ENCODE measurements around the gene CLASP1.
"Not testable (repeated sequence)": the region's sequence is repeated elsewhere in the genome, so short reads cannot be mapped to it uniquely, and the experiment has no call there.

Gene CLASP1

DNA sequence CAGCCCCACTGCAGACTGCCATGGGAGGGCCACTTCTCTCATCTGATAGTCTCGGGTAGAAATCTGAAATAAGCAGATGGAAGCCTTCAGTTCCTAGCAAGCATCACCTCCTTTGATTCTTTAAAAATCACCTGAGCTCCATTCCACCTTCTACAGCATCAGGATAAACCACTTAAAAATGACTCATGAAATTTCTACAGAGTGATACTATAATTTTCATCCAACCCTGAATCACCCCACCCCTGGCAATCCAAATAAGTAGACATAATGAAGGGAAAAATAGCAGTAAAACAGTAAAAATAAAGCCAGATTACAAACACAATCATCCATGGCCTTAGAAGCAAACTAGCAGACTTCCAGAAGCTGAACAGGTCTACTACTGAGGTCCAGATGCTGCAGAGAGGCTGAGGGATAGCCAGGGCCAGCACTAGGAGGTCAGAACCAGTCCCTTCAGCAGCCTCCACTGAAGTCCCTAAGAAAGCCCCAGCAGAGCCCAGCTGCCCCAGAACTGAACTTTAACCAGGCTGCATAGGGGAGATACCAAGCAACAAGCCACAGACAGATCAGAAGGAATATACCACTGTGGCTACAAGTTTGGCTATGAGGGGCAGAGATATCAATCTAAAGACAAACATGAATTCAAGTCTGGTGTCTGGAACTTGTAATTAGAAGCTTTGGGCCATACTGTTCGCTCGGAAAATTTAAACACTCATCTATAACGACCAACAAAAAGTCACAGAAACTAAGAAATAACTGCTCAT, 173.3 kb downstream of the CLASP1 start:
- no peak for DNase-seq (ENCODE audit: low spot score)

DNA sequence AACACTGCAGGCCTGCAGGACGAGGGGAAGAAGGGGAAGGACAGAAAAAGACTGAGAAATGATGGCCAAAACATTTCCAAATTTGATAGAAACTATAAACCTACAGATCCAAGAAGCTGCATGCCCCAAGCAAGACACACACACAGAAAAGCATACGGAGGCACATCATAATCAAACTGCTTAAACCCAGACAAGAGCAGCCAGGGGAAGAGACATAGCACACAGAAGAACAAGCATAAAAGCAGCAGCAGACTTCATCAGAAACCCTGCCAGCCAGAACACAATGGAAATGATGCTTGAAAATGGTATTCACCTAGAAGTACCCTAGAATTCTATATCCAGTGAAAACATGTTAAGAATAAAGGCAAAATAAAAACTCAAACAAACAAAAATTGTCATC, 175.8 kb downstream of the CLASP1 start:
- DNase-seq (ENCODE audit: low spot score) = no peak

DNA sequence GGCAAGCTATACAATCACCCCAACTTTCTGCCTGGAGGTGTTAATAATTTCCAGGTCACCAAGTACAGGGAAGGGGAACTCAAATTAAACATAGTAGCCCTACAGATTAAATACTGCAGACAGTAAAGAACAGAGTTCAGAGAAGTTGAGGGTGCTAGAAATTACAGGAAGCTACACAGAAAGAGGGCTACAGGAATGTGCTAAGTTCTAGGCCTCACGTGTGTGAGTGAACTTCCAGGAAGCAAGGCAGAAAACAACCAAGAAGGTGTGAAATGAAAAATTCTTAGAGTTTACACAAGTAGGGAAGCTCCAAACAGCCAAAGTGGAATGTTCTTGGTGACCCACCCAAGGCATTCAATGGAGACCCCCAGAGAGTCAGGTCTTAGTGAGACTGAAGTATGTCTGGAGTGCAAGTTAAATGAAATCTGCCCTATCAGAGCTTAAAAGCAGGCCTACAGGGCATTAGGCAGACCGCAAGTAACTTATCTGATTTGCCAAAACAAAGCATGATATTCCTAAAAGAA, 176.7 kb downstream of the CLASP1 start:
- DNase-seq (ENCODE audit: low spot score) = no peak

DNA sequence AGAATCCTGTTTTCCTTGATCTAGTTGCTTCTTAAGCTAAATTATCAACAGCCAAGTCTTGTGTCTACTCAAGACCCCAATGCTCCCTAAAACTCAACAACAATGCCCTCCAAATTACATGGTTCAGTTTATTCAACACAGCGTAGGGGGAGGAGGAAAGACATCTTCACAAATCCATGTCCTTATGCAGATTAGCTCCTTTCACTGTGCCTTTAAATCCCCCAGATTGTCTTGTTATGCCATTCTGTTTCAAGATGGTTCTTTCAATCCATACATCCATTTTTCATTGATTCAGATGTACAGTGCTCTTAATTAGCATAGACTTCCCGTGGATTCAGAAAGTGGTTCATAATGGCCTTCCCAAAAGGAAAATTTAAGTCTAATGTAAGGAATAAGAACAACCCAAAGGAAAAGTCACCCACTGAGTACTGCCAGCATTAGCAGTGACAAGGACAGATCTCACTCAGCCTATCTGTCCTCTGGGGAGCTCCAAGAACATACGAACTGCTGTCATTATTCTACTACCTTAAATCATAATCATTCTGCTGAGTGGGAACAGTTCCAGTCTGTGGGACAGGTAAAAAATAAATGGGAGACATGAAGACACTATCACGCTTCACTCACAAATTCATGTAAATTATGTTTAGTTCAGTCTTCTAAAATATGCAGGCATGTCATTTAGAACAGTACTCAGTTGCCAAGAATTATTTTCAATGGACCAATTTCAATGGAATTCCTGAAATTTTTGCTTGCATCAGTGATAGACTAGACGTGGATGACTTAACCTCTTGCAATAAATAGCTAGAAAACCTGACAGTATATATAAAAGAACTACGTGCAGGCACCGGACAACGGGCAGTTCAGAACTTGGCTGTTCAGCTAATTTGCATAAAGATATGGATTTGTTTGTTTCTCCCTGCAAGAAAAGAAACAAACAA, 177.5 kb downstream of the CLASP1 start:
- DNase-seq (ENCODE audit: low spot score) = no peak

DNA sequence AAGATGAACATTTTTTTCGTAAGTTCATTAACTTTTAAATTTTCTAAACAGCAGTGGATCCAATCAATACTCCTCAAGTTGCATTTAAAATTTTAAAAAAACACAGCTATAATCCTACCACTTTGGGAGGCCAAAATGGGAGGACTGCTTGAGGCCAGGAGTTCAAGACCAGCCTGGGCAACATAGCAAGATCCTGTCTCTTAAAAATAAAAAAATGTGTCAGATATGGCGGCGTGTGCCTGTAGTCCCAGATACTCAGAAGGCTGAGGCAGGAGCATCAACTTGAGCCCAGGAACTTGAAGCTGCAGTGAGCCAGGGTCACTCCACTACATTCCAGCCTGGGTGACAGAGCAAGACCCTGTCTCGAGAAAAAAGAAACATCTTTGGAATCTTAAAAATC, 178.3 kb downstream of the CLASP1 start:
- no peak for DNase-seq (ENCODE audit: low spot score)

DNA sequence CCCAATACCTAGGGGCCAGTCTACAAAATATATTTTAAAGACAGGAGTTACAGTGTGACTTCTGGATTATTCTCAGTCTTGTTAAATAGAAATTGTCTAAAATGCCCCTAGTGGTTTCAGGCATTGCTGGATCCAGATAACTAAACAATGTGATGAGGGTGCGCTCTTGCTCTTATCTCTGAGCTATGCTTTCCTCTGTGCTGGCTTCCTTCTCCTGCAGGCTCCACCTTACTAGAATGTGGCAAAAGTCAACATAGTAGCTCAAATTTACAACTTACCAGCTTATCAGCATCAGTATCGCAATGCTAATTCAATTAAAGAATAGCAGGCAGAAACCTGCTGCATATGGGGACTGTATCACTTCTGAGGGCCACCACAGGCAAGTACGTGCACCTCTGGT, 179.9 kb downstream of the CLASP1 start:
- no peak for DNase-seq (ENCODE audit: low spot score)

DNA sequence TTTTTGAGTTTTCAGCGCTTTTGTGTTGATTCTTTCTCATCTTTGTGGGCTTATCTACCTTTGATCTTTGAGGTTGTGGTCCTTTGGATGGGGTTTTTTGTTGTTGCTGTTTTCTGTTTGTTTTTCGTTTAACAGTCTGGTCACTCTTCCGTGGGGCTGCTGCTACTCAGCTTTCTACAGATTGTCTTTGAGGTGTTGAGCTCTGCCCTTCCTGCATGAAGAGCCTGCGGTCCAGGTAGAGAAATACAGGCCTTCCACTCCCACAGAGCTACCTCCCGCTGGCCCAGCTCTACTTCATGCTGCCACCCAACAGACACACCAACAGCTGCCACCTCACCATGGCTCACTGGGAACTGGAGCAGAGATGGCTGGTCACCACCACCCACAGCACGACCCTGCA, 180.3 kb downstream of the CLASP1 start:
- no peak for DNase-seq (ENCODE audit: low spot score)

DNA sequence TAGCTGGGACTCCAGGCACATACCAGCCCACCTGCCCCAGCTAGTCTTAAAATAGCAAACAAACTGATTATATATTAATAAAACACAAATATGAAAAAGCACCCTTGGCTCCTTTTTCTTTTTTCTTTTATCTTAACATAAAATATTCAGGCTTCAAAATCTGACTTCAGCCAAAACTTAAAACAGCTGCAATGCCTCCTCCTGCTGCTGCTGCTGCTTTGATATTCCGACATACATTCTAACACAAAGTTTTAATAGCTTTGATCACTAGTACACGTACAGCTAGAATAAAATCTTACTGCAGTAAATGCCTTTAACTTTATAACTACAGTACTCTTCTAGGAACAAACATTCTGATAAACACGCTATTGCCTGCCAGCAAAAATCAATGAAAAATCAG, 190.0 kb downstream of the CLASP1 start:
- DNase-seq (ENCODE audit: low spot score) = no peak

DNA sequence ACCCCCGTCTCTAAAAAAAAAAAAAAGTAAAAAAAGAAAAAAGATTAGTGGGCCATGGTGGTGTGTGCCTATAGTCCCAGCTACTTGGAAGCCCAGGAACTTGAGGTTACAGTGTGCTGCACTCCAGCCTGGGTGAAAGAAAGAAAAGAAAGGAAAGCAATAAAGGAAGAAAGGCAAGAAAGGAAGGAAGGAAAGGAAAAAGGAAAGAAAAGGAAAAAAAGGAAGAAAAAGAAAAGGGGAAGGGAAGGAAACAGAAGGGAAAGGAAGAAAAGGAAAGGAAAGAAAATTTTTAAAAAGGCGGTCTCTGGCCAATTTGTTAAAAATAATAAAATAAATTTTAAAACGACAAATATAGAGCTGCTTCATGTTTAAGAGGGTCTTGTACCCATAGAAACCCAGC, 192.9 kb downstream of the CLASP1 start:
- DNase-seq (ENCODE audit: low spot score) = no peak

DNA sequence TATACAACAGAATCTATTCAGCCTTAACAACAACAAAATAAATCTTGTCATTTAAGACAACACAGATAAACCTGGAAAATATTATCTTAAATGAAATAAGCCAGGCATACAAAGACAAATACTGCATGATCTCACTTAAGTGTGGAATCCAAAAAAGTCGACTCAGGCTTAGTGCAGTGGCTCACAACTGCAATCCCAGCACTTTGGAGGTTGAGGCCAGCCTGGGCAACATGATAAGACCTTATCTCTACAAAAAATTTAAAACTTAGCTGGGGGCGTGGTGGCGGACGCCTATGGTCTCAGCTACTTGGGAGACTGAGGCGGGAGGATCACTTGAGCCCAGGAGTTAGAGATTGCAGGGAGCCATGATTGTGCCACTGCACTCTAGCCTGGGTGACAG, 193.8 kb downstream of the CLASP1 start:
- DNase-seq (ENCODE audit: low spot score) = no peak

DNA sequence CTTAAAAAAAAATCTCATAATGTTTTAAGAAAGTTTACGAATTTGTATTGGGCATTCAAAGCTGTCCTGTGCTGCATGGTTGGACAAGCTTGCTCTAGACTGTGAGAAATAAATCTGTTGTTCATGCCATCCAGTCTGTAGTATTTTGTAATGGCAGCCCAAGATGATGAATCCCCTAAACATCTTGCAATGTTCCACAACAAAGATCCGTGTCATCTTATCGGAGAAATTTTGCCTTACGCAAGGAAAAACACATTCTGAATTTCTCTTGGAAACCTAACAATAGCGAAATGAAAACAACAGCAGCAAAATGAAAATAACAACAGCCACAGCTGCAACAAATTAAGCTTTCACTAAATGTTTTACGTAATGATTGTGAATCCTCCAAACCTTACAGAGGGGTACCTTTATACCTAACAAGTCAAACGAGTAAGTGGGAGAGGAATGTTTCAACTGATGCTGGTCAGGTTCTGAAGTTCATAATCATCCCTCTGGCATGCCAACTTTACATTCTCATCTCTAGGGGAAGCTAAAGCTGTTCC, 194.6 kb downstream of the CLASP1 start:
- no peak for DNase-seq (ENCODE audit: low spot score)

DNA sequence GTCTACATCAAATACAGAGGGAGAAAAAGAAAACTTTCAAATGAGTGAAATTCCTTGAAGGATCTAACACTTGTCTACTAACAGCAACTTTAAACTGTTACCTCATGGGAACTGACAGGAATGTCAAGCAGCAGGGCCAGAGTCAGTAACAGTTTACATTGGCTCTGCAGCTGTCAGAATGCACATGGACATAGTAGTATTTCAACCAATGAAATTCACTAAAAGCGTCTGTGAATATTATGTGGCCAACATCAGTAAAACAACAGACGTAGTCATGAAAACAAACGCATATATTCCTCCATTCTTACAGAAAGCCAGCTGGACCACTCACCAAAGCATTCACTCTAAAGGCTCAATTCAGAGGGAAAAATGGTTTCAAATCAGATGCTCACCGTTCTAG, 197.9 kb downstream of the CLASP1 start:
- no peak for DNase-seq (ENCODE audit: low spot score)

DNA sequence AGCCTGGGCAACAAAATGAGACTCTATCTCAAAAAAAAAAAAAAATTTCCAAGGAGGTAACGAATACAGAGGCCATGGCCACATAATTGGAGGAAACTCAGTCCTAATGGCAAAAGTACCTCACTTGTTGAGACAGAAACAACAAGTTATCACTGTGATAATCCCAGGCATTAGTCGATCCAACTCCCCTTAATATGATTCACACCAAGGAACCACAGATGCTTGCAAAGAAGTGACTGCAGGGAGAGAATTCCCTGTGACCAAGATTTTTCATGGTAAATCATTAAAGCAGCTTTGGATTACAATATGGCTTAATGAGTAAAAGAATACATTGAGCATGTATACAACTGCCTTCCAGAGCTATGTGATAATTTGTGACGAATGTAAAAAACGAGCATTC, 199.0 kb downstream of the CLASP1 start:
- no peak for DNase-seq (ENCODE audit: low spot score)

DNA sequence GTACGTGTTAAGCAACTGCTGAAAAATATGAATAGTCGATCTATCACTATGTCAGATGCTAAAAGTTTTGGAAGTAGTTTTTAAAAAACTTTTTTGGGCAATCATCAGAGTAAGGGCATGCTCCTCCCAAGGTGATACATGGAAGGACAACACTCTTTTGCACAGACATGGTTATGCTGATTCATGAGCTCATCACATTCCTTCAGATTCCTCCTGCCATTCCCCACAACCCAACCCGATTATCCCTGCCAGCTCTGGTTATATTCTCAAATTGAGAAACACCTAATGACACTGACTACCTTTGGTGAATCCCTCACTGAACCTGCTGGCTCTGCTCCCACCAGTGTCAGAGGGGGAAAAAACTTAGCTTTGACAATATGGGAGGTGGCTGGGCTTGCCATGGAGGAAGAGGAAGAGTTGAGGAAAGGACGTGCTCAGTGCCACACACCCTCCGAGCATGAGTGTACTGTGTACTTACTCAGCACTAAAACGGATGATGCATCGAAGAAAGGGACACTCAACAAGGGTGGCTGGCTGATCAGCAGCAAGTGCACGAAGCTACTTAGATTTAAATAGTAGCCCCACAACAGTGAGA, 202.5 kb downstream of the CLASP1 start:
- DNase-seq (ENCODE audit: low spot score) = no peak

DNA sequence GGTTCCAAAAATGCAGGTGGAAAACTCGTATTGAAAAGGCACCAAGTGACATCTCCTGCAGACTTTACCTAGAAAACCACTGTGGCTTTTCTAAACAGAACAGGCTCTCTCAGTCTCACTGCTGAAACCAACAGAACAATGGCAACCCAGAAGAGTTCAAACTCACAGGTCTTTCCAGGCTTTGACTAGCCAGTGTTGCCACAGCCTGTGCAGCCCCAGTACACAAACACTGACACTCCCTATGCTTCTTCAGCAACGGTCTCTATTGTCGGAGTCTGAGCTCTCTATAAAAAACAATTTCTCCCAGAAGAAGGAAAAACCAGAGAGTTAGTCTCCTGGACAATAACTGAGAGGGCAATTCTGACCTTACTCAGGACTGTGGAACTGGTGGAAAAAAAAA, 206.4 kb downstream of the CLASP1 start:
- DNase-seq (ENCODE audit: low spot score) = no peak

DNA sequence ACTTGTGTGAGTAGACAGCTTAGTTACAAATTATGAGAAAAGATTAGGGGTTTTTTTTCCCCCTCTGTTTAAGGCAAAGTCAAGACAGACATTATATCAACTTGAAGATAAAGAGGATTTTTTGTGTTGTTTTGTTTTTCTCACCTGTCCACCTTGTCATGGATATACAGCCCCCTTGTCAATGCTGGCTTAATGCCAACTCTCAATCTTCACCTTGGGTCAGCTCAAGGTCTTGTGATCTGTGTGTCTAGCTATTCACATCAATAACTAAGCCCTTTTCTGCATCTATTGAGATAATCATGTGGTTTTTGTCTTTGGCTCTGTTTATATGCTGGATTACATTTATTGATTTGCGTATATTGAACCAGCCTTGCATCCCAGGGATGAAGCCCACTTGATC, 211.0 kb downstream of the CLASP1 start:
- DNase-seq (ENCODE audit: low spot score) = not testable (repeated sequence)

DNA sequence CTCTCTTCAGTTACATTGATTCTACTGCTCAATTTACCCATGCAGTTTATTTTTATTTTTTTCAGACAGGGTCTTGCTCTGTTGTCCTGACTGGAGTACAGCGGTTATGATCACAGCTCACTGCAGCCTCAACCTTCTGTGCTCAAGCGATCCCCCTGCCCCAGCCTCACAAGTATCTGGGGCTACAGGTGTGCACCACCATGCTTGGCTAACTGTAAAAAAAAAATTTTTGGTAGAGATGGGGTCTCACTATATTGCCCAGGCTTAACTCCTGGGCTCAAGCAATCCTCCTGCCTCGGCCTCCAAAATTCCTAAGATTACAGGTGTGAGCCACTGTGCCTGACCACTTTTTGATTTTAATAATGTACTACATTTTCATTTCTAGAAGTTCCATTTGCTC, 212.3 kb downstream of the CLASP1 start:
- DNase-seq (ENCODE audit: low spot score) = no peak

DNA sequence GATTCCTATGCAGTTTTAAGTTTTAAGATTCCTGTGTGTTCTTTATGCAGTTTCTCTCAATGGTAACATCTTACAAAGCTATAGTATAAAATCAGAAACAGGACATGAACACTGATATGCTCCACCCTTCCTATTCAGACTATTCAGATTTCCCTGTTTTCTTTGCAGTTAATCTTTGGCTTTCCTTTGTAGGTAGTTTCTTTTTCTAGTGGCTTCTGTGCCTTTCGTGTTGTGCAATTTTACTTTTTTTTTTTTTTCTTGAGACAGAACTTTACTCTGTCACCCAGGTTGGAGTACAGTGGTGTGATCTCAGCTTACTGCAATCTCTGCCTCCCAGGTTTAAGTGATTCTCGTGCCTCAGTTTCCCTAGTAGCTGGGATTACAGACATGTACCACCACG, 213.5 kb downstream of the CLASP1 start:
- DNase-seq (ENCODE audit: low spot score) = no peak

DNA sequence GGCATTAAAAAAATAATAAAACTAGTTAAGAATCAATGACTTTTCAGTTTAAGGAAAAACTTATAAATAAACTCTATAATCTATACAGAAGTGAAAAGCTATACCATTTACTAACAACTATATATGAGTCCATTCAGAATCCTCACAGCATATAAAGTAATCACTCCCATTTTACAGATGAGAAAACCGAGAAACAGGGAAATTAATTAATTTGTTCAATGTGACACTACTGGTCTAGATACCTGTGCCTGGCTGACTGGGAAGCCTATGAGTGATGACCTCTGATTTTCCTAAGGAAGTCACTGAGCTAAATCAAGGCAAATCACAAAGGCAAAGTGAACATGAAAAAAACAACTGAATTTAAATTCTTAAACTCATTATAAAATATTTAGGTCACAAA, 218.0 kb downstream of the CLASP1 start:
- no peak for DNase-seq (ENCODE audit: low spot score)

DNA sequence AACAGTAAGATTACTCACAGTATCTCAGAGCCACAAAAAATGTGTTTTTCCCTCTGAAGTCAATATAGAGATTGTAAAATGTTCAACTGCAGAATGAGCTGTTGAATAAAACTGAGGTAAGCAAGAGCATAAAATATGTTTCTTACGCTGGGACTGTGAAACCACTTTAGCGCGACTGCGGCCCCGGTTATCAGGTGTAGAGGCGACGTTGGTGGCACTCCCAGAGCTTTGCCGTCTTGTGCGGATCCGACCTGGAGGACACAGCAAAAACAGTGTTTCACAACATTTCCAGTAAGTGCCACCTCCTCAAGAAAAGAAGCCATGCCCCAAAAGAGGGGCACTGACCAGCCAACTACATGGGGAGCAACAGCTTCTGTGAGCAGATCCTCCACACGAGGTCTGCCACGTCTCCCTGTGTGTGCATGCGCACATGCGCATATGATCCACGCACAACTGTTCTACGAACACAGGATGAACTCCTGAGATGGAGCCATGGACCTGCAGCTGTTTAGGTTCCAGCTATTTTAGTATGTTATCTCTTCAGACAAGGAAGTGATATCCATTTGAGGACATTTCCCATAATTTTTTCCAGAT, 219.2 kb downstream of the CLASP1 start:
- no peak for DNase-seq (ENCODE audit: low spot score)

DNA sequence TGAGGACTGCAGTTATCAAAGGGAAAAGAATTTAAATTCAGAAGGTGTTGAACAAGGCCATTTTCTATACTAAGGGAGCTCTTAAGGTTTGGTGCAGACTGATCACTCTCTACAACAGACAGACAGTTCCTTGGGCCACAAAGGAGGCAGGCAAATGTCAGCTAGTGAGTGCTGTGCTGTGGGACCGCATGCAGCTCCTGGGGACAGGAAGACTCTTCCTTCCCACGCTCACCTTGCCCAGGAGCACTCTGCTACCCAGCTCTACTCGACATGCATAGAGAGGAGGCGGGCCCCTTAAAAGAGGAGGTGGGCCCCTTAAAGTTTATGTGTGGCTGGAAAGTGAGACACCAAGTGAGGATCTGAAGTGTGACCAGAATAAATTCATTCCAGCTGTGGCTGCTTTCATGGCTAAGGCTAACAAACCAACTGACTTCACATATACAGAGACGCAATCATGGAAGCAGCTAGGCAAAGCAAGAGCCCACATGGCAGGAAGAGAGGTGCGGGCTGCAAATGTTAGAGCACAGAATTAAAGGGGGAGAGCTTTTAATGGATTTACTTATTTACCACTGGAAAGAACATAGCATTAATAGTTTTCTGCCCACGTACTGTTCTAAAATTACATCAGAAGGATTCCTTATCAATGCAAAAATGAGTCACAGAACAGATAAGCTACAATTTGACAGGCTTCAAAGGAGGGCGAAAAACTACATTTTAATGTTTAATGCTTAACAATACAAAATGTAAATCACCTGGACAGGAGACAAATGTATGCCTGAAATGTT, 220.0 kb downstream of the CLASP1 start:
- DNase-seq (ENCODE audit: low spot score) = no peak
